K562 (cell line): ENCODE data around the gene SNRNP40. TPM values are rescaled to one million over a fixed set of nuclear protein-coding genes. Genes with fewer than 3 reads are reported as not detected.

Source experiments
- BRCA1 ChIP-seq, 2 experiments: fragments of 450-650 bp in 1 of 2; sonication (generic) in 1 of 2; formaldehyde crosslinking in 1 of 2; IDR thresholded peaks; 2 replicates each; pipeline versions ENCODE4 v1.5.0 to v1.6.1; 2017 to 2020; ENCODE audit warnings: mild to moderate bottlenecking in 1 of 2, missing genetic modification reagents in 1 of 2
- CHD7 ChIP-seq: fragments of 200-600 bp; sonication (generic); IDR thresholded peaks from one replicate; pipeline ENCODE4 v1.6.1; 2012; ENCODE audit warnings: mild to moderate bottlenecking, low read depth, low read length, inconsistent platforms
- HINFP ChIP-seq: fragments of 450-650 bp; conservative IDR thresholded peaks from 2 replicates; pipeline ENCODE4 v1.6.1; 2016; ENCODE audit warnings: missing genetic modification characterization, low read depth, mild to moderate bottlenecking, control low read depth, missing compliant biosample characterization
- HMBOX1 ChIP-seq: sonication (generic); IDR thresholded peaks from 2 replicates; pipeline ENCODE4 v1.6.1; 2016
- JUND ChIP-seq, 2 experiments: IDR thresholded peaks; 2 replicates in 1 of 2; 3 replicates in 1 of 2; pipeline ENCODE4 v1.6.1; 2011; ENCODE audit warnings: borderline replicate concordance in 2 of 2, low read depth in 2 of 2, low read length in 2 of 2, improper control_type of control experiment in 1 of 2, missing biosample characterization in 1 of 2, missing genetic modification characterization in 1 of 2, missing genetic modification reagents in 1 of 2
- NRF1 ChIP-seq, 2 experiments: fragments of 450-650 bp; IDR thresholded peaks in 1 of 2; conservative IDR thresholded peaks in 1 of 2; 2 replicates each; pipeline ENCODE4 v1.6.1; 2014; ENCODE audit warnings: mild to moderate bottlenecking in 2 of 2
- PKNOX1 ChIP-seq: fragments of 450-650 bp; IDR thresholded peaks from 2 replicates; pipeline ENCODE4 v1.6.1; 2016
- RBM25 ChIP-seq: fragments of 200-400 bp; formaldehyde crosslinking; IDR thresholded peaks from 2 replicates; pipeline ENCODE4 v1.6.1; 2018; ENCODE audit warnings: low read length, low read depth, moderate library complexity; ENCODE audit not compliant: severe bottlenecking
- SAP30 ChIP-seq: fragments of 200-600 bp; sonication (generic); IDR thresholded peaks from 2 replicates; pipeline ENCODE4 v1.6.1; 2012; ENCODE audit warnings: borderline replicate concordance, low read depth, mild to moderate bottlenecking, moderate library complexity, low read length, control low read depth, inconsistent platforms; ENCODE audit not compliant: insufficient read depth, poor library complexity, severe bottlenecking
- polyA plus RNA-seq, 8 experiments: library from polyadenylated mRNA; depleted of rRNA in 4 of 8; stranded (reverse) in 5 of 8; unstranded in 3 of 8; fragments of >200 nt; fragmentation: Nextera tagmentation in 2 of 8; fragmentation: Illumina TruSeq in 1 of 8; extraction: Ambion mirVana in 2 of 8; extraction: Trizol in 1 of 8; gene quantifications; 2 replicates each; pipeline versions ENCODE4 v1.2.1 to v1.2.3, GENCODE V29; 2011 to 2014; ENCODE audit warnings: inconsistent platforms in 1 of 8, missing spikeins in 1 of 8
- total RNA-seq, 7 experiments: library from RNA; depleted of rRNA in 6 of 7; stranded (reverse); fragments of >200 nt in 6 of 7; fragmentation: Illumina TruSeq in 2 of 7; extraction: Trizol in 2 of 7; gene quantifications; 2 replicates each; pipeline versions ENCODE4 v1.2.1 to v1.2.3, GENCODE V29; 2011 to 2021; ENCODE audit warnings: low replicate concordance in 1 of 7

Gene SNRNP40
- total and polyA plus RNA-seq, 9 of the 15 experiments (the other 6 are each of a cell fraction or from before 2014, with no cell fraction given): 48.7 to 278 (median 163) TPM

- TF ChIP-seq CHD7 (no peak), SAP30 (peak; percentile 67), RBM25 (peak; percentile 92), PKNOX1 (peak; percentile 71), HMBOX1 (no peak; the same call in 1 of the 2 replicates), HINFP (no peak), JUND (IDR thresholded peaks at IDR 0.05; ENCODE audit: borderline replicate concordance, low read depth, low read length) (peak; percentile 51), JUND (tag; IDR thresholded peaks at IDR 0.05; ENCODE audit: borderline replicate concordance, low read depth, low read length) (no peak), NRF1 (conservative IDR thresholded peaks at IDR 0.05 in 1 of 2, IDR thresholded peaks at IDR 0.05 in 1 of 2) (peak; percentile 82 to 86), BRCA1 (IDR thresholded peaks at IDR 0.05) (no peak), BRCA1 (CRISPR knock-in tag; IDR thresholded peaks at IDR 0.05) (0 out of 2 replicates have a peak, but pooled peaks have one; percentile 45)
Observed at GRCh38 chr1:31296486-31297276, at the start of gene SNRNP40, which contains the start of gene ZCCHC17 (continued).
